Stimulated activated CD4-positive, alpha-beta T cell treated with anti-CD3 and anti-CD28 coated beads, Interleukin-1b, Interleukin-23, amount 100 ng/mL, for 48 hours (primary cell): ENCODE results near the gene ZSCAN21.
"Not testable (repeated sequence)": the region's sequence is repeated elsewhere in the genome, so short reads cannot be mapped to it uniquely, and the experiment has no call there.

Source experiments
- DNase-seq: peaks from one replicate; pipeline ENCODE4 v3.0.0-alpha.2; 2020

The ZSCAN21 gene

GRCh38 chr7:100049441-100050291 lies at the start of gene ZSCAN21:
Gene ZSCAN21, plus strand, starts transcription at chr7:100049774. Its CDS starts 7,233 bp downstream, at chr7:100057007.
- DNase-seq = peak; percentile 80

GRCh38 chr7:100000239-100000638 lies 49.3 kb upstream of the ZSCAN21 start:
- DNase-seq = no peak

GRCh38 chr7:100003711-100004661 lies 45.6 kb upstream of the ZSCAN21 start:
- no peak for DNase-seq

GRCh38 chr7:100007887-100008286 lies 41.7 kb upstream of the ZSCAN21 start:
- DNase-seq = no peak

GRCh38 chr7:100008525-100008924 lies 41.0 kb upstream of the ZSCAN21 start:
- no peak for DNase-seq

- not testable (repeated sequence) for DNase-seq
Observed at GRCh38 chr7:100009952-100010351, 39.6 kb upstream of the ZSCAN21 start.

- no peak for DNase-seq
Observed at GRCh38 chr7:100010901-100011300, 38.7 kb upstream of the ZSCAN21 start.

- no peak for DNase-seq
Observed at GRCh38 chr7:100011516-100011915, 38.1 kb upstream of the ZSCAN21 start.

GRCh38 chr7:100012385-100013327 lies 36.9 kb upstream of the ZSCAN21 start:
- DNase-seq = not testable (repeated sequence)

- DNase-seq = peak; percentile 69
Observed at GRCh38 chr7:100013328-100013676, 36.3 kb upstream of the ZSCAN21 start.

GRCh38 chr7:100015232-100016214 lies 34.1 kb upstream of the ZSCAN21 start, which contains the start of gene ZKSCAN1:
Gene ZKSCAN1, plus strand, starts transcription at chr7:100015596. Its CDS starts 7,911 bp downstream, at chr7:100023507.
- DNase-seq = peak; percentile 87

GRCh38 chr7:100016215-100016901 lies 33.2 kb upstream of the ZSCAN21 start:
- no peak for DNase-seq

- DNase-seq = no peak
Observed at GRCh38 chr7:100017300-100017699, 32.3 kb upstream of the ZSCAN21 start.

GRCh38 chr7:100017875-100018274 lies 31.7 kb upstream of the ZSCAN21 start:
- DNase-seq = no peak

GRCh38 chr7:100019908-100020307 lies 29.7 kb upstream of the ZSCAN21 start:
- no peak for DNase-seq

- DNase-seq = no peak
Observed at GRCh38 chr7:100021297-100021696, 28.3 kb upstream of the ZSCAN21 start.

- DNase-seq = no peak
Observed at GRCh38 chr7:100022621-100023020, 27.0 kb upstream of the ZSCAN21 start.

- no peak for DNase-seq
Observed at GRCh38 chr7:100023526-100023925, 26.0 kb upstream of the ZSCAN21 start.

- no peak for DNase-seq
Observed at GRCh38 chr7:100024020-100024619, 25.5 kb upstream of the ZSCAN21 start.

- no peak for DNase-seq
Observed at GRCh38 chr7:100027197-100027596, 22.4 kb upstream of the ZSCAN21 start.
